ENCODE measurements around the gene PIN4.

PIN4 gene

GRCh38 chrX:72142094-72142793 is 39.3 kb upstream of the PIN4 start:
- H3K4me3 ChIP-seq (replicated peaks; ENCODE audit: insufficient read depth, low read length): no peak overlapping the region
- no peak for TF ChIP-seq POLR2AphosphoS5 (IDR thresholded peaks at IDR 0.05; ENCODE audit: low read depth)
- TF ChIP-seq GABPA (IDR thresholded peaks at IDR 0.05; ENCODE audit: low read depth): no peak
- no peak for TF ChIP-seq SPI1 (IDR thresholded peaks at IDR 0.05; ENCODE audit: borderline replicate concordance, low read depth)
- TF ChIP-seq REST (IDR thresholded peaks at IDR 0.05; ENCODE audit: insufficient replicate concordance, low read depth): no peak
- no peak for TF ChIP-seq CTCF (IDR thresholded peaks at IDR 0.05; ENCODE audit: insufficient read depth, low read length)
- no peak for DNase-seq (ENCODE audit: low read depth in 1 of 2, low spot score in 1 of 2)
- no peak overlapping the region for H3K27ac ChIP-seq (replicated peaks)
- no peaks in the 10 kb centered on the region for H3K27me3 ChIP-seq (ENCODE audit: insufficient read depth, poor library complexity, severe bottlenecking)

DNA sequence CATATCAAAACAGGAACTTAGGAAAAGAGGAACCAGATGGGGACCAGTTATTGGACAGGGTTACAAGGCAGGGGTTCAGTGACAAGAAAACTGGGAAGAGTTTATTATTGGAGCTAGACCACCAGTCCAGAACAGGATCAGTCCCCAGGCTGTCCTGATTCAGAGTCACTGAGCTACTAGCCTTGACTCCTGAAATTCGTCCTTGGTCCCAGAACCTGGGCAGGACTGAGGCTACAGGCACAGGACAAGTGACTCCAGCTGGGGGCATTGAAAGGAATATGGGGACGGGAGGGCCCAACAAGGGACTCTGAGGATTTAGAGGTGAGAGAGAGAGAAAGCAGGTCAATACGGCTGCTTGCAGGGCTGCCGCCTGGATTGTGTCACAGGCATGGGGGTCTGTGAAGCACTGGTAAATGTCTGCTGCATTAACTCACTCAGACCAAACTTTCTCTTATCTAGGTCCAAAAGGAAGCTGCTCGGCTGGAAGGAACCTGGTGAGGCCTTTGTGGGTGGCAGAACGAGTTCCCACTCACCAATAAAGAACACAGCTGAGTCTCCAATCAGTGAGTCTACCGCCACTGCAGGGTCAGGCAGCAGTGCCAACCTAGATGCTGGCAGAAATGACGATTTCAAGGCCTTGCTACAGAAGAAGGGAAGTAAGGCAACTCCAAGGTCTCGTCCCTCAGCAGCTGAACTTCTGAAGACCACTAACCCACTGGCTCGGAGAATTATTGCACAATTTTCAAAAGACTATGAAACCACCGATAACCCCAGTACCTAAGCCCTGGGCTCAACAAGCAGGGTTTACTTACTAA is 38.6 kb upstream of the PIN4 start:
- H3K27me3 ChIP-seq (ENCODE audit: insufficient read depth, poor library complexity, severe bottlenecking): no peaks in the 10 kb centered on the region
- no peak overlapping the region for H3K27ac ChIP-seq (replicated peaks)
- no peak overlapping the region for H3K4me3 ChIP-seq (replicated peaks; ENCODE audit: insufficient read depth, low read length)
- peak in 1 of 2 experiments; percentile 40 for DNase-seq (ENCODE audit: low read depth in 1 of 2, low spot score in 1 of 2)
- TF ChIP-seq REST (IDR thresholded peaks at IDR 0.05; ENCODE audit: insufficient replicate concordance, low read depth): no peak
- TF ChIP-seq SPI1 (IDR thresholded peaks at IDR 0.05; ENCODE audit: borderline replicate concordance, low read depth): no peak
- no peak for TF ChIP-seq CTCF (IDR thresholded peaks at IDR 0.05; ENCODE audit: insufficient read depth, low read length)
- TF ChIP-seq GABPA (IDR thresholded peaks at IDR 0.05; ENCODE audit: low read depth): no peak
- TF ChIP-seq POLR2AphosphoS5 (IDR thresholded peaks at IDR 0.05; ENCODE audit: low read depth): no peak

DNA sequence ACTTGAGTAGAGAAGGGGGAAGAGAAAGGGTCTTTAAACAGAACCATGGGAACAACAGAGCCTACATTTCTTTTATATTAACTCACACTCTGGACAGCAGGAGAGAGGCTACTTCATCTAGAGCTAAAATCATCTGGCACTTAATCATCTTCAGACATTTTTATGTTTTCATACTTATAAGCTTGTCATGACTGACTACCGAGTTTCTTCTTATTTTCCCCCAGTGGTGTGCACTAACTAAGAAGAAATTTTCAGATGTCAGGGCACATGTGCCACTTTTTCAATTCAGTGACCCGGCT is 38.0 kb upstream of the PIN4 start:
- no peak for TF ChIP-seq REST (IDR thresholded peaks at IDR 0.05; ENCODE audit: insufficient replicate concordance, low read depth)
- no peak for TF ChIP-seq POLR2AphosphoS5 (IDR thresholded peaks at IDR 0.05; ENCODE audit: low read depth)
- TF ChIP-seq SPI1 (IDR thresholded peaks at IDR 0.05; ENCODE audit: borderline replicate concordance, low read depth): no peak
- no peak for TF ChIP-seq CTCF (IDR thresholded peaks at IDR 0.05; ENCODE audit: insufficient read depth, low read length)
- TF ChIP-seq GABPA (IDR thresholded peaks at IDR 0.05; ENCODE audit: low read depth): no peak
- Histone ChIP-seq H3K27me3 (ENCODE audit: insufficient read depth, poor library complexity, severe bottlenecking) (no peaks in the 10 kb centered on the region), H3K27ac (replicated peaks) (no peak overlapping the region), H3K4me3 (replicated peaks; ENCODE audit: insufficient read depth, low read length) (no peak overlapping the region)
- DNase-seq (ENCODE audit: low read depth in 1 of 2, low spot score in 1 of 2): no peak
